Measurements from ENCODE around the gene ELF2. TPM values are rescaled to one million over a fixed set of nuclear protein-coding genes. Genes with fewer than 3 reads are reported as not detected.
"Not testable (repeated sequence)": the region's sequence is repeated elsewhere in the genome, so short reads cannot be mapped to it uniquely, and the experiment has no call there.

Gene ELF2
- total RNA-seq, 4 donors from 2014 or later: 37.1 to 54.9 (median 44.7) TPM

GRCh38 chr4:139030614-139031235, 146.3 kb downstream of the ELF2 start:
- TF ChIP-seq CTCF (IDR thresholded peaks at IDR 0.05): peak in 1 of 3 donors; percentile 27
- TF ChIP-seq POLR2A (IDR thresholded peaks at IDR 0.05): no peak
- 44 to 46% methylated on average over 14 of the region's 14 CpGs for WGBS, 2 donors
- H3K4me3 ChIP-seq (ENCODE audit: low read depth, poor library complexity, severe bottlenecking): no peak overlapping the region
- DNase-seq (ENCODE audit: low spot score in 2 of 2): peak; percentile 69 to 91
- intact Hi-C loops (cut with DNase I; ENCODE audit: low total_unique reads): no loop called here

GRCh38 chr4:139029866-139030363, 147.1 kb downstream of the ELF2 start:
- H3K4me3 ChIP-seq (ENCODE audit: low read depth, poor library complexity, severe bottlenecking); intact Hi-C loops (cut with DNase I; ENCODE audit: low total_unique reads); DNase-seq (ENCODE audit: low spot score in 2 of 2): not testable (repeated sequence)
- WGBS, 2 donors: 76 to 85% methylated on average over 6 of the region's 6 CpGs

- no peak for TF ChIP-seq CTCF (IDR thresholded peaks at IDR 0.05)
- TF ChIP-seq POLR2A (IDR thresholded peaks at IDR 0.05): no peak
- H3K4me3 ChIP-seq (ENCODE audit: low read depth, poor library complexity, severe bottlenecking): no peak overlapping the region
- WGBS, 2 donors: 68 to 76% methylated on average over 11 of the region's 11 CpGs
- DNase-seq (ENCODE audit: low spot score in 2 of 2): no peak
- intact Hi-C loops (cut with DNase I; ENCODE audit: low total_unique reads): no loop called here
These were observed 148.8 kb downstream of the ELF2 start for GRCh38 chr4:139028191-139028661.

GRCh38 chr4:139027776-139028175, 149.2 kb downstream of the ELF2 start:
- no peak for TF ChIP-seq CTCF (IDR thresholded peaks at IDR 0.05)
- TF ChIP-seq POLR2A (IDR thresholded peaks at IDR 0.05): no peak
- no peak overlapping the region for H3K4me3 ChIP-seq (ENCODE audit: low read depth, poor library complexity, severe bottlenecking)
- intact Hi-C loops (cut with DNase I; ENCODE audit: low total_unique reads): no loop called here
- WGBS, 2 donors: 80 to 82% methylated on average over 5 of the region's 5 CpGs
- no peak for DNase-seq (ENCODE audit: low spot score in 2 of 2)

GRCh38 chr4:139025841-139026240, 151.2 kb downstream of the ELF2 start:
- DNase-seq (ENCODE audit: low spot score in 2 of 2): no peak
- no peak for TF ChIP-seq POLR2A (IDR thresholded peaks at IDR 0.05)
- no peak for TF ChIP-seq CTCF (IDR thresholded peaks at IDR 0.05)
- intact Hi-C loops (cut with DNase I; ENCODE audit: low total_unique reads): no loop called here
- no peak overlapping the region for H3K4me3 ChIP-seq (ENCODE audit: low read depth, poor library complexity, severe bottlenecking)
- WGBS, 2 donors: 100% methylated on average over 1 of the region's 1 CpG

- no peak for DNase-seq (ENCODE audit: low spot score in 2 of 2)
- intact Hi-C loops (cut with DNase I; ENCODE audit: low total_unique reads): no loop called here
- no peak overlapping the region for H3K4me3 ChIP-seq (ENCODE audit: low read depth, poor library complexity, severe bottlenecking)
- TF ChIP-seq POLR2A (IDR thresholded peaks at IDR 0.05) (no peak), CTCF (IDR thresholded peaks at IDR 0.05) (no peak)
- WGBS, 2 donors: 86 to 89% methylated on average over 9 of the region's 9 CpGs
These were observed 152.3 kb downstream of the ELF2 start for GRCh38 chr4:139024686-139025085.

Data from lower leg skin (tissue), 4 donors.